Measurements from ENCODE around the gene SNX19.
"Not testable (repeated sequence)": the region's sequence is repeated elsewhere in the genome, so short reads cannot be mapped to it uniquely, and the experiment has no call there.

The SNX19 gene

GRCh38 chr11:130861902-130862860 is 54.1 kb downstream of the SNX19 start:
- no peaks in the 10 kb centered on the region for H3K9me3 ChIP-seq (ENCODE audit: control insufficient read depth in 2 of 2, low read length in 2 of 2)
- no peaks in the 10 kb centered on the region for H3K27me3 ChIP-seq (ENCODE audit: control insufficient read depth in 1 of 2, insufficient read depth in 2 of 2, low read length in 2 of 2)
- H3K4me1 ChIP-seq (ENCODE audit: control insufficient read depth, insufficient read depth, low read length), result peaks cover 8% of the 10 kb centered on the region
- H3K36me3 ChIP-seq (ENCODE audit: control insufficient read depth in 2 of 2, insufficient read depth in 2 of 2, low read length in 2 of 2), result no peaks in the 10 kb centered on the region
- peak overlapping the region in 1 of 2 donors; percentile 55 for H3K4me3 ChIP-seq (ENCODE audit: low read length in 2 of 2)
- no peak overlapping the region for H3K9ac ChIP-seq (ENCODE audit: low read length in 2 of 2)
- H3K27ac ChIP-seq (ENCODE audit: low read length), result no peak overlapping the region

GRCh38 chr11:130861283-130861682 is 55.0 kb downstream of the SNX19 start:
- Histone ChIP-seq H3K9me3 (ENCODE audit: control insufficient read depth in 2 of 2, low read length in 2 of 2) (no peaks in the 10 kb centered on the region), H3K27me3 (ENCODE audit: control insufficient read depth in 1 of 2, insufficient read depth in 2 of 2, low read length in 2 of 2) (no peaks in the 10 kb centered on the region), H3K4me3 (ENCODE audit: low read length in 2 of 2) (no peak overlapping the region), H3K36me3 (ENCODE audit: control insufficient read depth in 2 of 2, insufficient read depth in 2 of 2, low read length in 2 of 2) (no peaks in the 10 kb centered on the region), H3K27ac (ENCODE audit: low read length) (no peak overlapping the region), H3K4me1 (ENCODE audit: control insufficient read depth, insufficient read depth, low read length) (peaks cover 8% of the 10 kb centered on the region), H3K9ac (ENCODE audit: low read length in 2 of 2) (no peak overlapping the region)

- Histone ChIP-seq H3K27me3 (ENCODE audit: control insufficient read depth in 1 of 2, insufficient read depth in 2 of 2, low read length in 2 of 2) (no peaks in the 10 kb centered on the region), H3K27ac (ENCODE audit: low read length) (no peak overlapping the region), H3K4me1 (ENCODE audit: control insufficient read depth, insufficient read depth, low read length) (peaks cover 8% of the 10 kb centered on the region), H3K9me3 (ENCODE audit: control insufficient read depth in 2 of 2, low read length in 2 of 2) (no peaks in the 10 kb centered on the region), H3K4me3 (ENCODE audit: low read length in 2 of 2) (no peak overlapping the region), H3K9ac (ENCODE audit: low read length in 2 of 2) (no peak overlapping the region), H3K36me3 (ENCODE audit: control insufficient read depth in 2 of 2, insufficient read depth in 2 of 2, low read length in 2 of 2) (no peaks in the 10 kb centered on the region)
These were observed 56.4 kb downstream of the SNX19 start for GRCh38 chr11:130859886-130860285.

- no peak overlapping the region for H3K4me3 ChIP-seq (ENCODE audit: low read length in 2 of 2)
- H3K9ac ChIP-seq (ENCODE audit: low read length in 2 of 2), result no peak overlapping the region
- H3K4me1 ChIP-seq (ENCODE audit: control insufficient read depth, insufficient read depth, low read length), result peaks cover 8% of the 10 kb centered on the region
- H3K27me3 ChIP-seq (ENCODE audit: control insufficient read depth in 1 of 2, insufficient read depth in 2 of 2, low read length in 2 of 2), result no peaks in the 10 kb centered on the region
- H3K36me3 ChIP-seq (ENCODE audit: control insufficient read depth in 2 of 2, insufficient read depth in 2 of 2, low read length in 2 of 2), result no peaks in the 10 kb centered on the region
- H3K27ac ChIP-seq (ENCODE audit: low read length), result no peak overlapping the region
- H3K9me3 ChIP-seq (ENCODE audit: control insufficient read depth in 2 of 2, low read length in 2 of 2), result no peaks in the 10 kb centered on the region
These were observed 58.1 kb downstream of the SNX19 start for GRCh38 chr11:130858215-130858614.

- not testable (repeated sequence) for H3K27ac ChIP-seq (ENCODE audit: low read length); H3K36me3 ChIP-seq (ENCODE audit: control insufficient read depth in 2 of 2, insufficient read depth in 2 of 2, low read length in 2 of 2); H3K4me3 ChIP-seq (ENCODE audit: low read length in 2 of 2); H3K9ac ChIP-seq (ENCODE audit: low read length in 2 of 2); H3K9me3 ChIP-seq (ENCODE audit: control insufficient read depth in 2 of 2, low read length in 2 of 2); H3K27me3 ChIP-seq (ENCODE audit: control insufficient read depth in 1 of 2, insufficient read depth in 2 of 2, low read length in 2 of 2); H3K4me1 ChIP-seq (ENCODE audit: control insufficient read depth, insufficient read depth, low read length)
These were observed 60.6 kb downstream of the SNX19 start for GRCh38 chr11:130855707-130856106.

- Histone ChIP-seq H3K9ac (ENCODE audit: low read length in 2 of 2) (no peak overlapping the region), H3K27ac (ENCODE audit: low read length) (no peak overlapping the region), H3K27me3 (ENCODE audit: control insufficient read depth in 1 of 2, insufficient read depth in 2 of 2, low read length in 2 of 2) (no peaks in the 10 kb centered on the region), H3K36me3 (ENCODE audit: control insufficient read depth in 2 of 2, insufficient read depth in 2 of 2, low read length in 2 of 2) (no peaks in the 10 kb centered on the region), H3K4me1 (ENCODE audit: control insufficient read depth, insufficient read depth, low read length) (peaks cover 2% of the 10 kb centered on the region), H3K4me3 (ENCODE audit: low read length in 2 of 2) (no peak overlapping the region), H3K9me3 (ENCODE audit: control insufficient read depth in 2 of 2, low read length in 2 of 2) (peaks cover 3% of the 10 kb centered on the region in 2 donors)
These were observed 61.8 kb downstream of the SNX19 start for GRCh38 chr11:130854483-130854882.

GRCh38 chr11:130852589-130852988 is 63.7 kb downstream of the SNX19 start:
- no peak overlapping the region for H3K9ac ChIP-seq (ENCODE audit: low read length in 2 of 2)
- peaks cover 3% of the 10 kb centered on the region in 2 donors for H3K9me3 ChIP-seq (ENCODE audit: control insufficient read depth in 2 of 2, low read length in 2 of 2)
- no peak overlapping the region for H3K4me3 ChIP-seq (ENCODE audit: low read length in 2 of 2)

GRCh38 chr11:130850185-130850944 is 65.9 kb downstream of the SNX19 start:
- Histone ChIP-seq H3K27me3 (ENCODE audit: control insufficient read depth in 1 of 2, insufficient read depth in 2 of 2, low read length in 2 of 2) (no peaks in the 10 kb centered on the region), H3K4me3 (ENCODE audit: low read length in 2 of 2) (no peak overlapping the region)

More at GRCh38 chr11:130852589-130852988, 63.7 kb downstream of the SNX19 start:
- no peak overlapping the region for H3K27ac ChIP-seq (ENCODE audit: low read length)
- H3K4me1 ChIP-seq (ENCODE audit: control insufficient read depth, insufficient read depth, low read length), result no peaks in the 10 kb centered on the region
- no peaks in the 10 kb centered on the region for H3K36me3 ChIP-seq (ENCODE audit: control insufficient read depth in 2 of 2, insufficient read depth in 2 of 2, low read length in 2 of 2)
- H3K27me3 ChIP-seq (ENCODE audit: control insufficient read depth in 1 of 2, insufficient read depth in 2 of 2, low read length in 2 of 2), result no peaks in the 10 kb centered on the region

GRCh38 chr11:130849215-130849568 is 67.1 kb downstream of the SNX19 start:
- Histone ChIP-seq H3K4me3 (ENCODE audit: low read length in 2 of 2) (no peak overlapping the region), H3K36me3 (ENCODE audit: control insufficient read depth in 2 of 2, insufficient read depth in 2 of 2, low read length in 2 of 2) (no peaks in the 10 kb centered on the region), H3K9ac (ENCODE audit: low read length in 2 of 2) (no peak overlapping the region), H3K27ac (ENCODE audit: low read length) (no peak overlapping the region), H3K9me3 (ENCODE audit: control insufficient read depth in 2 of 2, low read length in 2 of 2) (peaks cover 3% of the 10 kb centered on the region in 2 donors), H3K27me3 (ENCODE audit: control insufficient read depth in 1 of 2, insufficient read depth in 2 of 2, low read length in 2 of 2) (no peaks in the 10 kb centered on the region), H3K4me1 (ENCODE audit: control insufficient read depth, insufficient read depth, low read length) (no peaks in the 10 kb centered on the region)

More at GRCh38 chr11:130850185-130850944, 65.9 kb downstream of the SNX19 start:
- H3K27ac ChIP-seq (ENCODE audit: low read length), result no peak overlapping the region
- H3K9ac ChIP-seq (ENCODE audit: low read length in 2 of 2), result no peak overlapping the region
- no peaks in the 10 kb centered on the region for H3K4me1 ChIP-seq (ENCODE audit: control insufficient read depth, insufficient read depth, low read length)
- H3K9me3 ChIP-seq (ENCODE audit: control insufficient read depth in 2 of 2, low read length in 2 of 2), result peaks cover 3% of the 10 kb centered on the region in 2 donors
- H3K36me3 ChIP-seq (ENCODE audit: control insufficient read depth in 2 of 2, insufficient read depth in 2 of 2, low read length in 2 of 2), result no peaks in the 10 kb centered on the region

GRCh38 chr11:130848361-130849214 is 67.7 kb downstream of the SNX19 start:
- Histone ChIP-seq H3K27ac (ENCODE audit: low read length) (no peak overlapping the region), H3K9me3 (ENCODE audit: control insufficient read depth in 2 of 2, low read length in 2 of 2) (peaks cover 3% of the 10 kb centered on the region in 2 donors), H3K27me3 (ENCODE audit: control insufficient read depth in 1 of 2, insufficient read depth in 2 of 2, low read length in 2 of 2) (no peaks in the 10 kb centered on the region), H3K4me1 (ENCODE audit: control insufficient read depth, insufficient read depth, low read length) (no peaks in the 10 kb centered on the region), H3K9ac (ENCODE audit: low read length in 2 of 2) (no peak overlapping the region), H3K4me3 (ENCODE audit: low read length in 2 of 2) (no peak overlapping the region), H3K36me3 (ENCODE audit: control insufficient read depth in 2 of 2, insufficient read depth in 2 of 2, low read length in 2 of 2) (no peaks in the 10 kb centered on the region)

Measured in stomach smooth muscle (tissue), 2 donors.